Breast epithelium (tissue), 3 donors: ENCODE measurements around the gene CHRNB4.

Experiments used
- CTCF ChIP-seq, 3 donors: fragments of 450-650 bp; IDR thresholded peaks; one replicate each; pipeline ENCODE4 v1.5.1; 2016 to 2017; ENCODE audit warnings: antibody characterized with exemption in 3 of 3, mild to moderate bottlenecking in 3 of 3, moderate library complexity in 3 of 3
- POLR2A ChIP-seq: fragments of 450-650 bp; IDR thresholded peaks from one replicate; pipeline ENCODE4 v1.6.1; 2016; ENCODE audit warnings: antibody characterized with exemption, mild to moderate bottlenecking, moderate library complexity
- POLR2AphosphoS5 ChIP-seq, 3 donors: sonication (generic); formaldehyde crosslinking; IDR thresholded peaks; one replicate each; pipeline ENCODE4 v1.6.1; 2017; ENCODE audit warnings: antibody characterized with exemption in 3 of 3

- TF ChIP-seq CTCF (IDR thresholded peaks at IDR 0.05) = no peak
- no peak for TF ChIP-seq POLR2AphosphoS5 (IDR thresholded peaks at IDR 0.05)
- no peak for TF ChIP-seq POLR2A
Measured at GRCh38 chr15:78640527-78641101, 396 bp downstream of the CHRNB4 start.
